ENCODE measurements around the gene MMP20. TPM values are rescaled to one million over a fixed set of nuclear protein-coding genes. Genes with fewer than 3 reads are reported as not detected.
A peak's percentile ranks its signal among the peaks of the same experiment; 100 is the strongest.

The MMP20 gene
- total RNA-seq, 4 donors from 2014 or later = not detected

DNA sequence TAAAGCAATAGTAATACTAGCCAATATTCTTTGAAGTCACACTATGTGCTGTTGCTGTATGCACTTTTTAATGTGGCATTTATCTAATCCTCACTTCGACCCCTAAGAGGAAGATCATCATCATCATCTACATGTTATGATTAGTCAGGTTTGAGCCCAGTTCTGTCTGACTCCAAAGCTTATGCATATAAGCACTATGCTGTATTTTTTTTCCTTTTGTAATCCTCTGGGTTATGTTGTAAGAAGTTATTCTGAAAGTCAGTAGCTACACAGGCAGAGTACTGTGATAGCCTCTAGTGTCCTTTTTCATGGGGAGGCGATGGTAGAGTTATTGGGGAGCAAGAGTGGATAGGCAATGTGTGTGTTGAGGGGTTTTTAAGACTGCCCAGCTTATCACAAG, 11.1 kb downstream of the MMP20 start:
- intact Hi-C loops (cut with DNase I) = no loop called here
- no peak overlapping the region for H3K27ac ChIP-seq (replicated peaks in 1 of 4)
- TF ChIP-seq POLR2AphosphoS5 (IDR thresholded peaks at IDR 0.05) = no peak
- TF ChIP-seq, protein P1, sequence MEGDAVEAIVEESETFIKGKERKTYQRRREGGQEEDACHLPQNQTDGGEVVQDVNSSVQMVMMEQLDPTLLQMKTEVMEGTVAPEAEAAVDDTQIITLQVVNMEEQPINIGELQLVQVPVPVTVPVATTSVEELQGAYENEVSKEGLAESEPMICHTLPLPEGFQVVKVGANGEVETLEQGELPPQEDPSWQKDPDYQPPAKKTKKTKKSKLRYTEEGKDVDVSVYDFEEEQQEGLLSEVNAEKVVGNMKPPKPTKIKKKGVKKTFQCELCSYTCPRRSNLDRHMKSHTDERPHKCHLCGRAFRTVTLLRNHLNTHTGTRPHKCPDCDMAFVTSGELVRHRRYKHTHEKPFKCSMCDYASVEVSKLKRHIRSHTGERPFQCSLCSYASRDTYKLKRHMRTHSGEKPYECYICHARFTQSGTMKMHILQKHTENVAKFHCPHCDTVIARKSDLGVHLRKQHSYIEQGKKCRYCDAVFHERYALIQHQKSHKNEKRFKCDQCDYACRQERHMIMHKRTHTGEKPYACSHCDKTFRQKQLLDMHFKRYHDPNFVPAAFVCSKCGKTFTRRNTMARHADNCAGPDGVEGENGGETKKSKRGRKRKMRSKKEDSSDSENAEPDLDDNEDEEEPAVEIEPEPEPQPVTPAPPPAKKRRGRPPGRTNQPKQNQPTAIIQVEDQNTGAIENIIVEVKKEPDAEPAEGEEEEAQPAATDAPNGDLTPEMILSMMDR (IDR thresholded peaks at IDR 0.05) = no peak
- TF ChIP-seq POLR2A (IDR thresholded peaks at IDR 0.05; ENCODE audit: low read depth) = no peak
- no peak for TF ChIP-seq EP300 (IDR thresholded peaks at IDR 0.05)

DNA sequence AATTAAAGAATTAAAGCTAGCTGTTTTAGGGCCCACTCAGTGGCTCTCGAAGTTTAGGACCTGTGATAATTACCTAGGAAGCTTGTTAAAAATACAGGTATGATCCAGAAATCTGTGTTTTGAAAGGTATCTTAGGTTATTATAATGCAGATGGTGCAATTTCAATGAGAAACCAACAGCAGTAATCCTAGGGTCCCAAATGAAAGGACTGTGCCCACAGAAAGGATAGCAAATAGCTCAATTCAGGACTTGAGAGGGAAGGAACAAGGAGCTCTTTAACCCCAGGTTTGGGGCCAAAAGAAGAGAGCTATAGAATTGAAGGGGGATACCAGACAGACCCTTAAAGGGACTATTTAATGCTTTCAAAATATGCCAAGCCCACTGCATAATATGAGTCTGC, 11.7 kb downstream of the MMP20 start:
- H3K27me3 ChIP-seq = no peaks in the 10 kb centered on the region
- intact Hi-C loops (cut with DNase I) = no loop called here
- H3K27ac ChIP-seq (replicated peaks in 1 of 4) = no peak overlapping the region
- no peaks in the 10 kb centered on the region for H3K4me1 ChIP-seq
- no peak overlapping the region for H3K4me3 ChIP-seq
- H3K9me3 ChIP-seq = no peaks in the 10 kb centered on the region
- no peak for TF ChIP-seq EP300 (IDR thresholded peaks at IDR 0.05)
- DNase-seq (ENCODE audit: extremely low spot score) = no peak
- 58% methylated on average over 1 of the region's 1 CpG for WGBS
- H3K36me3 ChIP-seq = no peaks in the 10 kb centered on the region

More for the DNA sequence above, 11.1 kb downstream of the MMP20 start:
- WGBS = 81% methylated on average over 2 of the region's 2 CpGs
- Histone ChIP-seq H3K36me3 (no peaks in the 10 kb centered on the region), H3K27me3 (no peaks in the 10 kb centered on the region), H3K4me3 (no peak overlapping the region), H3K4me1 (no peaks in the 10 kb centered on the region), H3K9me3 (no peaks in the 10 kb centered on the region)
- no peak for DNase-seq (ENCODE audit: extremely low spot score)

DNA sequence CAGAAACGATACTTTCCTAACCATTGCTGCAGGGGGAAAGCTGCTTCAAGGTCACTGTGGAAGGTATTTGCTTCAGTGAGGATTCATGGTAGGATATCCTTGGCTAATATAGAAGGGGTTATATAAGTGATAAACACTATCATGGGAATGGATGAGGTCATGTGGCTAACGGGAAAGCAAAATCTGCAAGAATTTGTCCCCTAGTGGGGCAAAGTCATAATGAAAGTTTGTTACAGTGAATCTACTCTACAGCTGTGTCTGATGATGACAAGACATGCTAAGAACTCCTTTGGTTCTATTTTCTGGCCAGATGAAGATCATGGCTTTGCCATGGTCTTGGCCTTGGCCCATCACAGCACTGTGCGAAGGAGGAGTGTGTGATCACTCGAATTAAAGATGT, 13.8 kb downstream of the MMP20 start:
- TF ChIP-seq, protein P1 (IDR thresholded peaks at IDR 0.05) = no peak
- TF ChIP-seq POLR2A (IDR thresholded peaks at IDR 0.05; ENCODE audit: low read depth) (no peak), EP300 (IDR thresholded peaks at IDR 0.05) (no peak), POLR2AphosphoS5 (IDR thresholded peaks at IDR 0.05) (no peak)
- no peak overlapping the region for H3K27ac ChIP-seq (replicated peaks in 1 of 4)
- 89% methylated on average over 4 of the region's 4 CpGs for WGBS
- intact Hi-C loops (cut with DNase I) = no loop called here
- no peaks in the 10 kb centered on the region for H3K36me3 ChIP-seq
- H3K9me3 ChIP-seq = no peaks in the 10 kb centered on the region
- H3K4me3 ChIP-seq = no peak overlapping the region
- no peaks in the 10 kb centered on the region for H3K27me3 ChIP-seq
- H3K4me1 ChIP-seq = no peaks in the 10 kb centered on the region
- peak; percentile 80 for DNase-seq (ENCODE audit: extremely low spot score)

DNA sequence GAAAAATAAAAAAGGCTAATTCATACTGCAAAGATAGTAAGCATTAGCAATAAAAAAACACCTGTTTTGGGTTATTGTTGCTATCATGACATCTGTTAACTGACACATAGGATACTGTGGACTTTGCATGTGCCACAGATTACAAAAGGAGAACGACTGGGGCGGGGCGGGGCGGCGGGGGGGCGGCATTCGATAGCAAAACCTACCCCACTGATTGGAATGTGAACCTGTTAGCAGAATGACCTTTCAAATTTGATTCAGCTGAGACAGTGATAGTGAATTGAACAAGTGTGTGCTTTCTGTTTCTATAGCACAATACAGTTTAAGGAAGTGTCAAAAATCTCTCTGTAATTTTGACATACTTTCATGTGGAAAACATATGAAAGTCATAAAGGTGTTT, 14.9 kb downstream of the MMP20 start:
- 77% methylated on average over 7 of the region's 7 CpGs for WGBS
- Histone ChIP-seq H3K27ac (replicated peaks in 1 of 4) (no peak overlapping the region), H3K27me3 (no peaks in the 10 kb centered on the region)

DNA sequence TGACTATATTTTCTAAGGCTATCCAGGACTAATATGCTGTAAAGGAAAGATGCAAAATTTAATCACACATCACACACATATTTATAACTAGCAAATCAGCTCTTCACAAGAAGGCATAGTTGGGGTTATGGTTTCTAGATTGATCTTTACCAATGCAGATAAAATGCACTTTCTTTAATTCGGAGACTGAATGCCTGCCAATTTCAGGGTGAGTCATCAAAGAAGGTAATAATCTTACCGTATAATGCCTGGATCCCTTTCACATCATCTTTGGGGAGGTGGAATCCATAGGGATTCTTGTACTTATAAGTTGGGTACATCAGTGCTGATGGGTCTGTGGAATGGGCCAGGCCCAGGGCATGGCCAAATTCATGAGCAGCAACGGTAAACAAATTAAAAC, 16.4 kb downstream of the MMP20 start:
- Histone ChIP-seq H3K27ac (replicated peaks in 1 of 4) (no peak overlapping the region), H3K36me3 (no peaks in the 10 kb centered on the region), H3K27me3 (no peaks in the 10 kb centered on the region), H3K4me1 (no peaks in the 10 kb centered on the region), H3K4me3 (no peak overlapping the region), H3K9me3 (no peaks in the 10 kb centered on the region)
- WGBS = 84% methylated on average over 3 of the region's 3 CpGs
- DNase-seq (ENCODE audit: extremely low spot score) = no peak
- intact Hi-C loops (cut with DNase I) = no loop called here
- no peak for TF ChIP-seq EP300 (IDR thresholded peaks at IDR 0.05)
- TF ChIP-seq, protein P1 (IDR thresholded peaks at IDR 0.05) = no peak

More for the DNA sequence above, 14.9 kb downstream of the MMP20 start:
- TF ChIP-seq, protein P1 (IDR thresholded peaks at IDR 0.05) = no peak
- TF ChIP-seq POLR2AphosphoS5 (IDR thresholded peaks at IDR 0.05) = no peak
- TF ChIP-seq POLR2A (IDR thresholded peaks at IDR 0.05; ENCODE audit: low read depth) = no peak
- TF ChIP-seq EP300 (IDR thresholded peaks at IDR 0.05) = no peak
- Histone ChIP-seq H3K36me3 (no peaks in the 10 kb centered on the region), H3K9me3 (no peaks in the 10 kb centered on the region), H3K4me3 (no peak overlapping the region), H3K4me1 (no peaks in the 10 kb centered on the region)
- intact Hi-C loops (cut with DNase I) = no loop called here
- DNase-seq (ENCODE audit: extremely low spot score) = peak; percentile 42

All from esophagus muscularis mucosa (tissue), 4 donors.